ENCODE data around the gene RAB40B.

The RAB40B gene

GRCh38 chr17:82648165-82648668 lies 50.3 kb downstream of the RAB40B start, which contains the start of gene WDR45B:
TSS of gene WDR45B (minus strand) at chr17:82648444. CDS start at chr17:82648340, 104 bp downstream.
- peak; percentile 83 for DNase-seq

GRCh38 chr17:82647593-82648164 lies 50.8 kb downstream of the RAB40B start:
- DNase-seq, result peak; percentile 45

GRCh38 chr17:82645516-82645915 lies 53.0 kb downstream of the RAB40B start:
- DNase-seq, result no peak

DNA sequence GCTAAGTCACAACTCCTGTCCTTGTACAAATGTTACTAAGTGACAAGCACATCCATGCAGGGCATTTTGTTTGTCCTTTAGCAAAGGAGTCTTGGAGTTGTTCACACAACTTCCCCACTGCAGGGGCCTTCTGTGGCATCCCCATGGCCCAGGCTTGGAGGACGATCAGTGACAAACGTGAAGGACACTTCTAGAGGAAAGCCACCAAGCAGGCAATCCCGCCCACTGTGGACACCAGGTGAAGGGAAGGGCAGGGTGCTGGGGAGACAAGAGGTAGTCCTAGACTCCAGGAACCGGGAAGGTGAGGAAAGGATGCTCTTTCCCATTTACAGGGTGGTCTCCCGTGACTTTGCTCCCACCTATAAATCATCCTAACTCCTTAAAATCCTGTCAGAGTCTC lies 54.4 kb downstream of the RAB40B start:
- DNase-seq, result no peak

- no peak for DNase-seq
Observed at GRCh38 chr17:82642022-82642421, 56.5 kb downstream of the RAB40B start.

DNA sequence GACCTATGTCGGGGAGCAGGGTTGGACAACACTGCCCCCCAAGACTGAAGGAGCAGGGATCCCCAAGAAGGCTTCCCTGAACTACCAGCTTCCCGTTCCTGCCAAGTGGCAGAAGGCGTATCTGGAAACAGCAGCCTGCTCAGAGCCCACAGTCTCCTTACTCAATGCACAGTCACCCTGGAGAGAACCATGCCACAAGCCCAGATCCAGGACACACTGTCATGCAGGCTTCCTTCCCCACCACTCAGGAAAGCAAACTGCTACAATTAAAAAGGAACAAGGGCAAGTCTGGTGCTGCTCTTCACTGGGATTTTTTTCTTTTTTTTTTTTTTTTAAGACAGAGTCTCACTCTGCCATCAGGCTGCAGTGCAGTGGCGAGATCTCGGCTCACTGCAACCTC lies 58.5 kb downstream of the RAB40B start:
- DNase-seq, result no peak

DNA sequence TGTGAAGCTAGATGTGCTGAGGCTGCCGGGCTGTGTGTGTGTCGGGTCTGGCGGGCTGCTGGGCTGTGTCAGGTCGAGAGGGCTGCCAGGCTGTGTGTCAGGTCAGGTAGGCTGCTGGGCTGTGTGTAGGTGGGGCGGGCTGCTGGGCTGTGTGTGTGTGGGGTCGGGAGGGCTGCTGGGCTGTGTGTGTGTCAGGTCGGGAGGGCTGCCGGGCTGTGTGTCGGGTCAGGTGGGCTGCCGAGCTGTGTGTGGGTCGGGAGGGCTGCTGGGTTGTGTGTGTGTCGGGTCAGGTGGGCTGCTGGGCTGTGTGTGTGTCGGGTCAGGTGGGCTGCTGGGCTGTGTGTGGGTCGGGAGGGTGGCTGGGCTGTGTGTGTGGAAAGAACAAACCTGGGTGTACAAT lies 58.9 kb downstream of the RAB40B start:
- DNase-seq, result no peak

- DNase-seq, result no peak
Observed at GRCh38 chr17:82638183-82638773, 60.2 kb downstream of the RAB40B start.

DNA sequence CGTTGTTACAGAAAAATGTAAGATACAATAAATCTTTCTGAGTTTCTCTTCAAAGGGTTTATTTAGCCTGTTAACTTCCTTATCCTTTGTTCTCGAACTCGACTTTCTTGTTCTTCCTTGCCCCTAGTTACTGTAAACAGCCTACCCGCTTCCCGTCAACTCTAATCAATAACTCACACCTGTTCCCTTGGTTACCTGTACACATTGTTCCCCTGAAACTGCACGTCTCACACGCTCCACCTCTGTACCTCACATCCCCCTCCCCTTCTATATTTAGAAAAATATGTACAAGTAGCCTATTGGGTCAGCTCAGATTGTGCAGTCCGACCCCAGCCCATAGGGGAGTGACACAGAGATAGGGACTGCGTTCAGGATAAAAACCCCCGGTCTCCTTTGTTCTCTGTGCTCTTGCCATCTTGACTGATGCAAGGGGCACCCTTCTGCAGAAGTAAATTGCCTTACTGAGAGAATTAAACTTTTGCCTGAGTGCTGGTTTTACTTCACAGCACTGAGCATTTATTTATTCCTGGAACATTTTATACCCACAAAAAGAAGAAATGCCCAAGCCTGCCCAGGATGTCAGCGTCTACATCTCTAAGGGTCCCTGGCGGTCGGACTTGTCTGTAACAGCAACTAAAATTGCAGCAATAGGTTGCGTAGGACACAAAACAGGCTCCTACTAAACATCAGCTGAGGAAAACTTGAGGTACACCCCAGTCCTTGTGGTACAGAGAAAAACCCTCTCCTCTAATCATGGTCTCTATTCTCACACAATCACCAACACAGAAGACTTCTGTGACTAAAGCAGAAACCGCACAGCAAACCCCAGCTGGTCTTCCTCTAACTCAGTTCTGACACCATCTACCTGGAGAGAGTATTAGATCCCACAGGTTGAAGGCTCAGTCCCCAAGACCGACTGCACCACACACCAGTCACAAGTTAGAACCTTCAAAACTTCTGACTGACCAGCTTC lies 61.6 kb downstream of the RAB40B start:
- no peak for DNase-seq

DNA sequence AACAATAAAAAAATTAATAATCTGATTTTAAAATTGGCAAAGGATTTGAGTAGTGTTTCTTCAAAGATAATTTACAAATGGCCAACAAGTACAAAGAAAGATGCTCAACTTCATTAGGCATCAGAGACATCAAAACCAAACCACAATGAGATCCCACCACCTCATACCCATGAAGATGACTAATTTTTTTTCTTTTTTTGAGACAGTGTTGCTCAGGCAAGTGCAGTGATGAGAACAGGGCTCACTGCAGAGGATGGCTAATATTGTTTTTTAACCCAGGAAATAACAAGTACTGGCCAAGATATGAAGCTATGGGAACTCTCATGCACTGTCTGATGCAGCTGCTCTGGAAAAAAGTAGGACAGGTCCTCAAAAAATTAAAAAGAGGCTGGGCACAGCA lies 65.2 kb downstream of the RAB40B start:
- DNase-seq, result no peak

GRCh38 chr17:82632451-82632850 lies 66.0 kb downstream of the RAB40B start:
- no peak for DNase-seq

- no peak for DNase-seq
Observed at GRCh38 chr17:82631544-82631943, 67.0 kb downstream of the RAB40B start.

GRCh38 chr17:82630212-82630611 lies 68.3 kb downstream of the RAB40B start:
- no peak for DNase-seq

- no peak for DNase-seq
Observed at GRCh38 chr17:82629748-82630147, 68.8 kb downstream of the RAB40B start.

- DNase-seq, result no peak
Observed at GRCh38 chr17:82627405-82627804, 71.1 kb downstream of the RAB40B start.

- no peak for DNase-seq
Observed at GRCh38 chr17:82623707-82624106, 74.8 kb downstream of the RAB40B start.

DNA sequence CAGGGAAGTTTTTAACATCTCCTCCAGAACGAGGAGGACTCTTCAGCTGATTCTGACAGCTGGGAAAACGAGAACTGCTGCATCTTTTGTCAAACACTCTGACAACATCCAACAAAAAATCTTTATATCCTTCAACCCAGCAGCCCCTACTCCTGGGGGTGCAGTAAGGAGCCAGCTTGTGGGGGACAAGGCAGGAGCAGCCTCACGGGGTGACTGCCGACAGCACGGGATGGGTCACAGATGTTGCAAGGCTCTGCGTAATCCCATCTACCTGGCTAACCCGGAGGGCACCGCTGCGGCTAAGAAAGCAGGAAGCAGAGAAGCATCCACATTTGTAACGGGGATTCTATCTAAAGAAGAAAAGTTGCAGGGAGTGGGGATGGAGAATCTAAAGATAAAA lies 78.9 kb downstream of the RAB40B start:
- no peak for DNase-seq

- DNase-seq, result no peak
Observed at GRCh38 chr17:82619211-82619610, 79.3 kb downstream of the RAB40B start.

DNA sequence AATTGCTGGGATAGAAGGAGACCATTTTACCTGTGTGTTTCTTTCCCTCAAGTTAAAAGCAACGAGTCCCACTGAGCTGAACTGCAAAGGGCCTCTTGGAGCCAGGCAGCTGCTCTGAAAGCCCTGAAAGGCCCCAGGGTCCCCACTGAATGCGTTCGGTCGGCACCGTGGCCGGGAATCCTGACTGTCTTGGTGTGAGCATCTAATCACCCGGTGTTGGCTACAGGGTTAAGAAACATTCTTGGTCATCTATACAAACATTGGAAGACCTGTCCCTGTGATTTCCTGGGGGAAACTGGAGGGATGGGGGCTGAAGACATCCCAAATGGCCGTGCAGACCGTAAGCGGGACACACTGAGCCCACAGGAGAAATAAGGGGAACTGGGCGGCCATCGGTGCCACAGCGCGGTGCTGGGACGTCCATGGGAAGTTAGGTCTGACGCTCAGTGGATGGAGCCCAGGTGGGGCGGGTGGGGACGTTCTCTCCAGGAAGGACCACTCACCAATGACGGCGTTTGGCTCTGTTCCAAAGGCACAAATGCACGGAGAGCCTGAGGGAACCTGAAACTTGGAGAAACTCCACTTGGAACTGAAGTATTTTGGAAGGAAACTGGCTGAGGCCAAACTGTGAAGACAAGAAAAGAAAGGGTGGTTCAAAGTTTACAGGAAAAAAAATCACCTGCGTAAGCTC lies 82.3 kb downstream of the RAB40B start:
- no peak for DNase-seq

- no peak for DNase-seq
Observed at GRCh38 chr17:82615084-82616020, 83.1 kb downstream of the RAB40B start.

GRCh38 chr17:82614095-82614631 lies 84.3 kb downstream of the RAB40B start:
- DNase-seq, result no peak

Measured in activated gamma-delta T cell (primary cell).